Testis (tissue), 3 donors: ENCODE measurements around the gene MTAP. TPM values are rescaled to one million over a fixed set of nuclear protein-coding genes. Genes with fewer than 3 reads are reported as not detected.

ENCODE experiments used
- DNase-seq: peaks from one replicate; pipeline ENCODE4 v3.0.0-alpha.2; 2019
- H3K27ac ChIP-seq, 2 donors: fragments of 200-600 bp; sonication (generic); one replicate each; pipeline ENCODE4 v1.5.1; 2019
- H3K27me3 ChIP-seq: fragments of 200-600 bp; sonication (generic); one replicate; pipeline ENCODE4 v1.5.1; 2019
- H3K36me3 ChIP-seq: fragments of 200-600 bp; sonication (generic); one replicate; pipeline ENCODE4 v1.5.1; 2017; ENCODE audit warnings: low read depth; ENCODE audit errors: missing control alignments
- H3K4me1 ChIP-seq: fragments of 200-600 bp; sonication (generic); one replicate; pipeline ENCODE4 v1.5.1; 2019
- H3K4me3 ChIP-seq, 2 donors: fragments of 200-600 bp; sonication (generic); one replicate each; pipeline ENCODE4 v1.5.1; 2017 to 2019
- H3K9me3 ChIP-seq: fragments of 200-600 bp; sonication (generic); one replicate; pipeline ENCODE4 v1.5.1; 2017
- POLR2A ChIP-seq: fragments of 450-650 bp; IDR thresholded peaks from one replicate; pipeline ENCODE4 v1.6.1; 2017; ENCODE audit warnings: antibody characterized with exemption, mild to moderate bottlenecking, moderate library complexity
- WGBS, 2 donors: methylation state at CpG; one replicate each; pipeline ENCODE4 v1.1.5; 2018; 5-methylcytosine and 5-hydroxymethylcytosine counted together
- intact Hi-C: fragments of 100-400 bp; cut with DNase I; formaldehyde crosslinking; loops from one replicate; pipeline ENCODE4 v1.15.1; 2023; ENCODE audit warnings: low total_unique reads
- polyA plus RNA-seq: library from polyadenylated mRNA; stranded (reverse); fragments of 350-450 nt; fragmentation: Illumina TruSeq; extraction: RNeasy Lipid Tissue Mini Kit (QIAGEN cat#74804); gene quantifications from one replicate; pipeline ENCODE4 v1.2.3, GENCODE V29; 2014; ENCODE audit warnings: low read depth, low replicate concordance; ENCODE audit not compliant: insufficient read depth
- total RNA-seq, 2 donors: library from RNA; depleted of rRNA; stranded (reverse); fragments of >200 nt; gene quantifications; one replicate each; pipeline ENCODE4 v1.2.3, GENCODE V29; 2016
- TF ChIP-seq, protein P1 (sequence below), 3 experiments: fragments of 450-650 bp in 2 of 3; fragments of 200-600 bp in 1 of 3; sonication (generic) in 1 of 3; IDR thresholded peaks; one replicate each; pipeline ENCODE4 v1.5.1; 2016 to 2019; ENCODE audit warnings: antibody characterized with exemption in 3 of 3, mild to moderate bottlenecking in 2 of 3, moderate library complexity in 1 of 3

The MTAP gene
- total and polyA plus RNA-seq, 3 donors from 2014 or later: 18.2 to 21.2 (median 19.3) TPM

DNA sequence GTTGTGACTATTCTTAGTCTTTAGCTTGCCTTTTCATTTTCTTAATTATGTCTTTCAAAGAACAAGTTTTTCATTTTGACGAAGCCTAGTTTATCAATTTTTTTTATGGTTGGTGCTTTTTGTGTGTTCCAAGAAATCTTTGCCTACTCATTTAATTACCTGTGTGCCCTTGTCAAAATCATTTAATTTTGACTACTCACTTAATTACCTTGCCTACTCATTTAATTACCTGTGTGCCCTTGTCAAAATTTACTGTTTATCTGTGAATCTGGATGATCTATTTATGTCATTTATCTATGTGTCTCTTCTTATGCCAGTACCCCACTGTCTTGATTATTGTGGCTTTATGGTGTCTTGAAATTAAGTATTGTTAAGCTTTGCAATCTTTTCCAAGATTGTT, 63.9 kb downstream of the MTAP start:
- TF ChIP-seq, protein P1, sequence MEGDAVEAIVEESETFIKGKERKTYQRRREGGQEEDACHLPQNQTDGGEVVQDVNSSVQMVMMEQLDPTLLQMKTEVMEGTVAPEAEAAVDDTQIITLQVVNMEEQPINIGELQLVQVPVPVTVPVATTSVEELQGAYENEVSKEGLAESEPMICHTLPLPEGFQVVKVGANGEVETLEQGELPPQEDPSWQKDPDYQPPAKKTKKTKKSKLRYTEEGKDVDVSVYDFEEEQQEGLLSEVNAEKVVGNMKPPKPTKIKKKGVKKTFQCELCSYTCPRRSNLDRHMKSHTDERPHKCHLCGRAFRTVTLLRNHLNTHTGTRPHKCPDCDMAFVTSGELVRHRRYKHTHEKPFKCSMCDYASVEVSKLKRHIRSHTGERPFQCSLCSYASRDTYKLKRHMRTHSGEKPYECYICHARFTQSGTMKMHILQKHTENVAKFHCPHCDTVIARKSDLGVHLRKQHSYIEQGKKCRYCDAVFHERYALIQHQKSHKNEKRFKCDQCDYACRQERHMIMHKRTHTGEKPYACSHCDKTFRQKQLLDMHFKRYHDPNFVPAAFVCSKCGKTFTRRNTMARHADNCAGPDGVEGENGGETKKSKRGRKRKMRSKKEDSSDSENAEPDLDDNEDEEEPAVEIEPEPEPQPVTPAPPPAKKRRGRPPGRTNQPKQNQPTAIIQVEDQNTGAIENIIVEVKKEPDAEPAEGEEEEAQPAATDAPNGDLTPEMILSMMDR (IDR thresholded peaks at IDR 0.05): no peak
- no peak for TF ChIP-seq POLR2A

GRCh38 chr9:21871256-21871975, 69.0 kb downstream of the MTAP start:
- Histone ChIP-seq H3K4me3 (no peak overlapping the region), H3K9me3 (no peaks in the 10 kb centered on the region), H3K27ac (no peak overlapping the region), H3K27me3 (no peaks in the 10 kb centered on the region), H3K36me3 (no peaks in the 10 kb centered on the region), H3K4me1 (no peaks in the 10 kb centered on the region)
- intact Hi-C loops: no loop called here
- TF ChIP-seq, protein P1 (IDR thresholded peaks at IDR 0.05): no peak
- no peak for TF ChIP-seq POLR2A
- no peak for DNase-seq
- WGBS, 2 donors: 89 to 93% methylated on average over 3 of the region's 3 CpGs

More for the DNA sequence above, 63.9 kb downstream of the MTAP start:
- Histone ChIP-seq H3K27me3 (no peaks in the 10 kb centered on the region), H3K27ac (no peak overlapping the region), H3K36me3 (no peaks in the 10 kb centered on the region), H3K9me3 (no peaks in the 10 kb centered on the region), H3K4me1 (no peaks in the 10 kb centered on the region), H3K4me3 (no peak overlapping the region)
- intact Hi-C loops: no loop called here
- no peak for DNase-seq
- 97 to 100% methylated on average over 1 of the region's 1 CpG for WGBS, 2 donors

GRCh38 chr9:21872696-21873095, 70.3 kb downstream of the MTAP start:
- Histone ChIP-seq H3K27ac (no peak overlapping the region), H3K4me3 (no peak overlapping the region), H3K36me3 (no peaks in the 10 kb centered on the region), H3K9me3 (no peaks in the 10 kb centered on the region), H3K27me3 (no peaks in the 10 kb centered on the region), H3K4me1 (no peaks in the 10 kb centered on the region)
- no peak for DNase-seq
- TF ChIP-seq POLR2A: no peak
- TF ChIP-seq, protein P1 (IDR thresholded peaks at IDR 0.05): no peak
- WGBS, 2 donors: 37 to 60% methylated on average over 1 of the region's 1 CpG
- intact Hi-C loops: no loop called here

DNA sequence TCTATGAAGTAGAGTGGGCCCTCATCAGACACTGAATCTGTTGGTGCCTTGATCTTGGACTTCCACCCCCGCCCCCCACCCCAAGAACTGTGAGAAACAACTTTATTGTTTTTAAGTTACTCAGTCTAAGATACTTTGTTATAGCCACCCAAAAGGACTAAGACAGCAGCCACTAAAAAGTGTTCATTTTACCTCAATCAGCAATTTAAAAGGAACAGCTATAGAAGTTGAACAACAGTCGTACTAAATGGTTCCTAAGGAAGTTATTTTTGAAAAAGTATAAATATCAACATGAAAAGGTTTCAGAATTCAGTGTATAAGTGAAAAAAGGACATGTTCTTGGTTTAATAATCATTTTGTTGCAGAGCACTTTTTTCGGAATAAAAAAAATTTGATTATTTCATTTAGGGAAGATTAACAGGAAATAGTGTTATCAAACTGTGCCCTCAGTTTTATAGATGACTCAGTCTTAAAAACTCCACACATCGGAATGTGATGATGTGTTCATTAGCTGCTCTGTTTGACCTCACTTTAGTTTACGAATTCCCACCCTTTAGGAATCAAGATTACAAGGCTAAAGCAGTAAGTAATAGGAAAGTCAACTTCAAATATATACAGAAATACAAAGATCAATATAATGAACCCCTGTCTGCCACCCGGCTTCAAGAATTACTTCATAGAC, 71.2 kb downstream of the MTAP start:
- intact Hi-C loops: no loop called here
- H3K27me3 ChIP-seq: no peaks in the 10 kb centered on the region
- no peaks in the 10 kb centered on the region for H3K36me3 ChIP-seq
- no peak overlapping the region for H3K27ac ChIP-seq
- no peak for DNase-seq
- 85 to 90% methylated on average over 6 of the region's 6 CpGs for WGBS, 2 donors
- no peak overlapping the region for H3K4me3 ChIP-seq
- H3K9me3 ChIP-seq: no peaks in the 10 kb centered on the region
- no peak for TF ChIP-seq POLR2A
- TF ChIP-seq, protein P1 (IDR thresholded peaks at IDR 0.05): no peak
- H3K4me1 ChIP-seq: no peaks in the 10 kb centered on the region
